Thyroid gland (tissue), 4 donors: ENCODE data around the gene YPEL2. TPM values are rescaled to one million over a fixed set of nuclear protein-coding genes. Genes with fewer than 3 reads are reported as not detected.

ENCODE experiments used
- DNase-seq, 2 donors: peaks; one replicate each; pipeline ENCODE4 v3.0.0-alpha.2; 2019
- H3K27ac ChIP-seq, 3 donors: fragments of 200-600 bp; sonication (generic); 1 replicate in 2 of 3; 2 replicates in 1 of 3; pipeline ENCODE4 v1.5.1; 2016 to 2019; ENCODE audit warnings: mild to moderate bottlenecking in 1 of 3, moderate library complexity in 1 of 3
- H3K27me3 ChIP-seq: fragments of 200-600 bp; sonication (generic); one replicate; pipeline ENCODE4 v1.5.1; 2019
- H3K36me3 ChIP-seq, 2 donors: fragments of 200-600 bp; sonication (generic); one replicate each; pipeline ENCODE4 v1.5.1; 2016 to 2019
- H3K4me1 ChIP-seq, 2 donors: fragments of 200-600 bp; sonication (generic); one replicate each; pipeline ENCODE4 v1.5.1; 2017 to 2019
- H3K4me3 ChIP-seq, 3 donors: fragments of 200-600 bp; sonication (generic); replicated peaks in 1 of 3; 1 replicate in 2 of 3; 2 replicates in 1 of 3; pipeline ENCODE4 v1.5.1; 2016; ENCODE audit warnings: mild to moderate bottlenecking in 1 of 3
- H3K9me3 ChIP-seq: fragments of 200-600 bp; sonication (generic); one replicate; pipeline ENCODE4 v1.5.1; 2017
- POLR2A ChIP-seq, 2 donors: fragments of 450-650 bp; IDR thresholded peaks; one replicate each; pipeline ENCODE4 v1.6.1; 2017; ENCODE audit warnings: antibody characterized with exemption in 2 of 2, mild to moderate bottlenecking in 2 of 2, moderate library complexity in 1 of 2
- WGBS, 2 donors: methylation state at CpG; one replicate each; pipeline ENCODE4 v1.1.5; 2017; 5-methylcytosine and 5-hydroxymethylcytosine counted together
- intact Hi-C: fragments of 100-400 bp; cut with DNase I; formaldehyde crosslinking; loops from one replicate; pipeline ENCODE4 v1.15.1; 2023
- microRNA-seq: library from miRNA; unstranded; fragments of <30 nt; microRNA quantifications from one replicate; pipeline ENCODE4, GENCODE V29; 2016
- small RNA-seq: library from RNA; depleted of rRNA; stranded (forward); fragments of <200 nt; gene quantifications from one replicate; pipeline ENCODE3, GENCODE V24; 2016
- total RNA-seq, 4 donors: library from RNA; depleted of rRNA; stranded (reverse); fragments of >200 nt; gene quantifications; one replicate each; pipeline ENCODE4 v1.2.3, GENCODE V29; 2016
- TF ChIP-seq, protein P1 (sequence below), 6 experiments: fragments of 200-600 bp in 3 of 6; fragments of 450-650 bp in 3 of 6; sonication (generic) in 3 of 6; IDR thresholded peaks; one replicate each; pipeline ENCODE4 v1.5.1; 2016 to 2019; ENCODE audit warnings: antibody characterized with exemption in 6 of 6, mild to moderate bottlenecking in 2 of 6, inconsistent platforms in 1 of 6, moderate library complexity in 1 of 6

Gene YPEL2
- total RNA-seq, 4 donors from 2014 or later: 29.5 to 67.2 (median 39.9) TPM

DNA sequence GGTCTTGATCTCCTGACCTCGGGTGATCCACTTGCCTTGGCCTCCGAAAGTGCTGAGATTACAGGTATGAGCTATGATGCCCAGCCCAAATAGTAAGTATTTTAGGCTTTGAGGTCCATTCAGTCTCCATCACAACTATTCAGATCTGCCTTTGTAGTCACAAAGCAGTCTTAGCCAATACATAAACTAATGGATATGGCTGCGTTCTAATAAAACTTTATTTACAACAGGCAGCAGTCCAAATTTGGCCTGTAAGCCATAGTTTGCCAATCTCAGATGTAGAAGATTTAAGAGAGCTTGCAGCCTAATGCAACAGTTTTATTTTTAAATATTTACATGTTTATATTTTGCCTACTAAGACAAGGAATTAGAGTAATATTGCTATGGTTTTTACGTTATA lies 111.7 kb downstream of the YPEL2 start:
- H3K27ac ChIP-seq: no peak overlapping the region
- WGBS, 2 donors: 95 to 97% methylated on average over 4 of the region's 4 CpGs
- H3K9me3 ChIP-seq: no peaks in the 10 kb centered on the region
- TF ChIP-seq, protein P1, sequence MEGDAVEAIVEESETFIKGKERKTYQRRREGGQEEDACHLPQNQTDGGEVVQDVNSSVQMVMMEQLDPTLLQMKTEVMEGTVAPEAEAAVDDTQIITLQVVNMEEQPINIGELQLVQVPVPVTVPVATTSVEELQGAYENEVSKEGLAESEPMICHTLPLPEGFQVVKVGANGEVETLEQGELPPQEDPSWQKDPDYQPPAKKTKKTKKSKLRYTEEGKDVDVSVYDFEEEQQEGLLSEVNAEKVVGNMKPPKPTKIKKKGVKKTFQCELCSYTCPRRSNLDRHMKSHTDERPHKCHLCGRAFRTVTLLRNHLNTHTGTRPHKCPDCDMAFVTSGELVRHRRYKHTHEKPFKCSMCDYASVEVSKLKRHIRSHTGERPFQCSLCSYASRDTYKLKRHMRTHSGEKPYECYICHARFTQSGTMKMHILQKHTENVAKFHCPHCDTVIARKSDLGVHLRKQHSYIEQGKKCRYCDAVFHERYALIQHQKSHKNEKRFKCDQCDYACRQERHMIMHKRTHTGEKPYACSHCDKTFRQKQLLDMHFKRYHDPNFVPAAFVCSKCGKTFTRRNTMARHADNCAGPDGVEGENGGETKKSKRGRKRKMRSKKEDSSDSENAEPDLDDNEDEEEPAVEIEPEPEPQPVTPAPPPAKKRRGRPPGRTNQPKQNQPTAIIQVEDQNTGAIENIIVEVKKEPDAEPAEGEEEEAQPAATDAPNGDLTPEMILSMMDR (IDR thresholded peaks at IDR 0.05): no peak
- no peak for TF ChIP-seq POLR2A (IDR thresholded peaks at IDR 0.05)
- intact Hi-C loops: loop anchor here (10.0 kb wide), 1 partner anchor 228 kb away; the partner anchor contains the start of gene SMG8
- DNase-seq: no peak
- peaks cover 18 to 23% of the 10 kb centered on the region in 2 donors for H3K4me1 ChIP-seq
- H3K36me3 ChIP-seq: no peaks in the 10 kb centered on the region
- H3K4me3 ChIP-seq: no peak overlapping the region
- H3K27me3 ChIP-seq: no peaks in the 10 kb centered on the region

Small RNAs within 50 kb of the gene (microRNA-seq; reads per million reads assigned to microRNA genes)
- not detected for gene MIR4729

Small RNAs within 50 kb of the gene (small RNA-seq; reads per million reads assigned to genes)
- not detected for gene MIR4729

Other genes starting within 250 kb of the YPEL2 start
- gene TRIM37, start 224.8 kb upstream of the YPEL2 start, total RNA-seq: 10 to 100 TPM; 30.2 to 46.8 (median 34.2) TPM
- gene SKA2, start 176.5 kb upstream of the YPEL2 start, total RNA-seq: 10 to 100 TPM; 41.2 to 65.3 (median 46.8) TPM
- gene PRR11, start 175.9 kb upstream of the YPEL2 start, total RNA-seq: 1 to 10 TPM in 3 of 4 donors, under 1 TPM in 1; 0.89 to 2.2 (median 1.3) TPM
- 10 to 100 TPM in 3 of 4 donors, 1 to 10 TPM in 1; 7.8 to 14.6 (median 12.1) TPM for gene SMG8, start 121.6 kb upstream of the YPEL2 start, total RNA-seq
- gene GDPD1, start 111.1 kb upstream of the YPEL2 start, total RNA-seq: 1 to 10 TPM; 1.0 to 3.7 (median 3.5) TPM
- gene DHX40, start 234.0 kb downstream of the YPEL2 start, total RNA-seq: 10 to 100 TPM; 47.8 to 65.4 (median 59.7) TPM